ENCODE results near the gene KIR2DL1.

Gene KIR2DL1

GRCh38 chr19:54790711-54791110, 21.1 kb downstream of the KIR2DL1 start:
- Histone ChIP-seq H3K9ac (no peak overlapping the region), H3K9me3 (ENCODE audit: control insufficient read depth, low read length) (no peaks in the 10 kb centered on the region), H3K27me3 (ENCODE audit: control insufficient read depth, insufficient read depth, low read length) (no peaks in the 10 kb centered on the region), H2AFZ (no peak overlapping the region), H3K27ac (no peak overlapping the region), H3K4me2 (ENCODE audit: low read length) (no peak overlapping the region), H3K4me3 (ENCODE audit: low read depth, low read length) (no peak overlapping the region), H3K79me2 (no peaks in the 10 kb centered on the region), H3K36me3 (ENCODE audit: control insufficient read depth, insufficient read depth, low read length) (no peaks in the 10 kb centered on the region), H3K4me1 (no peaks in the 10 kb centered on the region)
- TF ChIP-seq CTCF (IDR thresholded peaks at IDR 0.05): no peak

GRCh38 chr19:54791476-54791875, 21.9 kb downstream of the KIR2DL1 start:
- H3K9me3 ChIP-seq (ENCODE audit: control insufficient read depth, low read length): no peaks in the 10 kb centered on the region
- no peak for TF ChIP-seq CTCF (IDR thresholded peaks at IDR 0.05)
- no peaks in the 10 kb centered on the region for H3K27me3 ChIP-seq (ENCODE audit: control insufficient read depth, insufficient read depth, low read length)
- H3K27ac ChIP-seq: no peak overlapping the region
- H3K79me2 ChIP-seq: no peaks in the 10 kb centered on the region
- no peak overlapping the region for H3K9ac ChIP-seq
- H3K36me3 ChIP-seq (ENCODE audit: control insufficient read depth, insufficient read depth, low read length): no peaks in the 10 kb centered on the region
- H2AFZ ChIP-seq: no peak overlapping the region
- H3K4me1 ChIP-seq: no peaks in the 10 kb centered on the region
- no peak overlapping the region for H3K4me3 ChIP-seq (ENCODE audit: low read depth, low read length)
- no peak overlapping the region for H3K4me2 ChIP-seq (ENCODE audit: low read length)

GRCh38 chr19:54792814-54793213, 23.2 kb downstream of the KIR2DL1 start:
- no peaks in the 10 kb centered on the region for H3K9me3 ChIP-seq (ENCODE audit: control insufficient read depth, low read length)
- H3K4me1 ChIP-seq: no peaks in the 10 kb centered on the region
- no peak for TF ChIP-seq CTCF (IDR thresholded peaks at IDR 0.05)
- H3K79me2 ChIP-seq: no peaks in the 10 kb centered on the region
- peak overlapping the region; percentile 58 for H3K27ac ChIP-seq
- no peaks in the 10 kb centered on the region for H3K27me3 ChIP-seq (ENCODE audit: control insufficient read depth, insufficient read depth, low read length)
- no peaks in the 10 kb centered on the region for H3K36me3 ChIP-seq (ENCODE audit: control insufficient read depth, insufficient read depth, low read length)
- no peak overlapping the region for H3K9ac ChIP-seq
- H2AFZ ChIP-seq: no peak overlapping the region
- peak overlapping the region; percentile 34 for H3K4me2 ChIP-seq (ENCODE audit: low read length)
- H3K4me3 ChIP-seq (ENCODE audit: low read depth, low read length): peak overlapping the region; percentile 18

GRCh38 chr19:54795758-54796157, 26.2 kb downstream of the KIR2DL1 start:
- Histone ChIP-seq H3K79me2 (no peaks in the 10 kb centered on the region), H2AFZ (no peak overlapping the region), H3K9ac (no peak overlapping the region), H3K9me3 (ENCODE audit: control insufficient read depth, low read length) (no peaks in the 10 kb centered on the region), H3K4me2 (ENCODE audit: low read length) (no peak overlapping the region), H3K27ac (no peak overlapping the region), H3K27me3 (ENCODE audit: control insufficient read depth, insufficient read depth, low read length) (no peaks in the 10 kb centered on the region), H3K4me3 (ENCODE audit: low read depth, low read length) (no peak overlapping the region), H3K36me3 (ENCODE audit: control insufficient read depth, insufficient read depth, low read length) (no peaks in the 10 kb centered on the region), H3K4me1 (no peaks in the 10 kb centered on the region)
- no peak for TF ChIP-seq CTCF (IDR thresholded peaks at IDR 0.05)

- Histone ChIP-seq H3K27ac (no peak within 1 kb of the TSS), H3K79me2 (no peaks in the 10 kb centered on the region)
Observed at GRCh38 chr19:54803410-54803809, 33.8 kb downstream of the KIR2DL1 start, which contains the start of gene KIR2DL4. Gene KIR2DL4 (plus strand): TSS chr19:54803610. CDS start chr19:54803652, 42 bp downstream.

More at GRCh38 chr19:54803410-54803809, 33.8 kb downstream of the KIR2DL1 start, which contains the start of gene KIR2DL4:
- no peaks in the 10 kb centered on the region for H3K27me3 ChIP-seq (ENCODE audit: control insufficient read depth, insufficient read depth, low read length)
- no peaks in the 10 kb centered on the region for H3K36me3 ChIP-seq (ENCODE audit: control insufficient read depth, insufficient read depth, low read length)
- no peak within 1 kb of the TSS for H3K4me2 ChIP-seq (ENCODE audit: low read length)
- no peak within 1 kb of the TSS for H3K9ac ChIP-seq
- H2AFZ ChIP-seq: no peak within 1 kb of the TSS
- H3K4me3 ChIP-seq (ENCODE audit: low read depth, low read length): no peak within 1 kb of the TSS
- TF ChIP-seq CTCF (IDR thresholded peaks at IDR 0.05): no peak
- no peaks in the 10 kb centered on the region for H3K4me1 ChIP-seq
- no peaks in the 10 kb centered on the region for H3K9me3 ChIP-seq (ENCODE audit: control insufficient read depth, low read length)

All from parathyroid adenoma (tissue), 2 donors.